Measurements from ENCODE around the gene ULBP2. TPM values are rescaled to one million over a fixed set of nuclear protein-coding genes. Genes with fewer than 3 reads are reported as not detected.

Gene ULBP2
- polyA plus RNA-seq (2012; ENCODE audit: low read depth, missing spikeins): 0.21 TPM

GRCh38 chr6:149941583-149942460 lies at the start of gene ULBP2:
Gene ULBP2 (plus strand): TSS chr6:149942014. CDS start chr6:149942073, 59 bp downstream.
- FAIRE-seq (no peak), DNase-seq (ENCODE audit: insufficient read length, low spot score) (no peak)
- TF ChIP-seq POLR2A (IDR thresholded peaks at IDR 0.05; ENCODE audit: low read depth, low read length) (no peak), SPI1 (IDR thresholded peaks at IDR 0.05; ENCODE audit: low read depth, low read length) (no peak)

- FAIRE-seq: no peak
- TF ChIP-seq POLR2A (IDR thresholded peaks at IDR 0.05; ENCODE audit: low read depth, low read length) (no peak), PAX5 (IDR thresholded peaks at IDR 0.05; ENCODE audit: insufficient read depth, low read length, severe bottlenecking) (no peak), POLR2AphosphoS5 (IDR thresholded peaks at IDR 0.05; ENCODE audit: low read depth, low read length) (no peak), SPI1 (IDR thresholded peaks at IDR 0.05; ENCODE audit: low read depth, low read length) (no peak), POU2F2 (IDR thresholded peaks at IDR 0.05; ENCODE audit: low read depth, low read length) (no peak), TAF1 (IDR thresholded peaks at IDR 0.05; ENCODE audit: low read depth, low read length) (no peak)
Measured at GRCh38 chr6:149895048-149895590, 46.7 kb upstream of the ULBP2 start.

GRCh38 chr6:149895833-149896271 lies 46.0 kb upstream of the ULBP2 start:
- TF ChIP-seq POLR2AphosphoS5 (IDR thresholded peaks at IDR 0.05; ENCODE audit: low read depth, low read length): no peak
- TF ChIP-seq POLR2A (IDR thresholded peaks at IDR 0.05; ENCODE audit: low read depth, low read length): no peak
- TF ChIP-seq TAF1 (IDR thresholded peaks at IDR 0.05; ENCODE audit: low read depth, low read length): no peak
- TF ChIP-seq POU2F2 (IDR thresholded peaks at IDR 0.05; ENCODE audit: low read depth, low read length): no peak
- no peak for TF ChIP-seq SPI1 (IDR thresholded peaks at IDR 0.05; ENCODE audit: low read depth, low read length)
- no peak for TF ChIP-seq PAX5 (IDR thresholded peaks at IDR 0.05; ENCODE audit: insufficient read depth, low read length, severe bottlenecking)
- FAIRE-seq: no peak
- DNase-seq (ENCODE audit: insufficient read length, low spot score): no peak

More at GRCh38 chr6:149895048-149895590, 46.7 kb upstream of the ULBP2 start:
- no peak for DNase-seq (ENCODE audit: insufficient read length, low spot score)

- TF ChIP-seq TAF1 (IDR thresholded peaks at IDR 0.05; ENCODE audit: low read depth, low read length): no peak
- no peak for TF ChIP-seq POLR2AphosphoS5 (IDR thresholded peaks at IDR 0.05; ENCODE audit: low read depth, low read length)
- no peak for TF ChIP-seq POU2F2 (IDR thresholded peaks at IDR 0.05; ENCODE audit: low read depth, low read length)
- no peak for TF ChIP-seq SPI1 (IDR thresholded peaks at IDR 0.05; ENCODE audit: low read depth, low read length)
- no peak for TF ChIP-seq POLR2A (IDR thresholded peaks at IDR 0.05; ENCODE audit: low read depth, low read length)
- TF ChIP-seq PAX5 (IDR thresholded peaks at IDR 0.05; ENCODE audit: insufficient read depth, low read length, severe bottlenecking): no peak
- no peak for FAIRE-seq
- no peak for DNase-seq (ENCODE audit: insufficient read length, low spot score)
Measured at GRCh38 chr6:149896491-149896890, 45.3 kb upstream of the ULBP2 start.

GRCh38 chr6:149897015-149897697 lies 44.7 kb upstream of the ULBP2 start:
- DNase-seq (ENCODE audit: insufficient read length, low spot score) (no peak), FAIRE-seq (no peak)
- TF ChIP-seq POLR2A (IDR thresholded peaks at IDR 0.05; ENCODE audit: low read depth, low read length) (no peak), SPI1 (IDR thresholded peaks at IDR 0.05; ENCODE audit: low read depth, low read length) (no peak), TAF1 (IDR thresholded peaks at IDR 0.05; ENCODE audit: low read depth, low read length) (no peak), PAX5 (IDR thresholded peaks at IDR 0.05; ENCODE audit: insufficient read depth, low read length, severe bottlenecking) (no peak), POU2F2 (IDR thresholded peaks at IDR 0.05; ENCODE audit: low read depth, low read length) (no peak), POLR2AphosphoS5 (IDR thresholded peaks at IDR 0.05; ENCODE audit: low read depth, low read length) (no peak)

- DNase-seq (ENCODE audit: insufficient read length, low spot score) (no peak), FAIRE-seq (no peak)
- TF ChIP-seq PAX5 (IDR thresholded peaks at IDR 0.05; ENCODE audit: insufficient read depth, low read length, severe bottlenecking): no peak
- no peak for TF ChIP-seq POLR2A (IDR thresholded peaks at IDR 0.05; ENCODE audit: low read depth, low read length)
- TF ChIP-seq SPI1 (IDR thresholded peaks at IDR 0.05; ENCODE audit: low read depth, low read length): no peak
Measured at GRCh38 chr6:149897855-149898744, 43.7 kb upstream of the ULBP2 start, which contains the start of gene RAET1E. Gene RAET1E (minus strand): TSS chr6:149898113. CDS start chr6:149890901, 7,212 bp downstream.

- FAIRE-seq (no peak), DNase-seq (ENCODE audit: insufficient read length, low spot score) (no peak)
- TF ChIP-seq SPI1 (IDR thresholded peaks at IDR 0.05; ENCODE audit: low read depth, low read length): no peak
- no peak for TF ChIP-seq POLR2AphosphoS5 (IDR thresholded peaks at IDR 0.05; ENCODE audit: low read depth, low read length)
- no peak for TF ChIP-seq POLR2A (IDR thresholded peaks at IDR 0.05; ENCODE audit: low read depth, low read length)
- TF ChIP-seq POU2F2 (IDR thresholded peaks at IDR 0.05; ENCODE audit: low read depth, low read length): no peak
- TF ChIP-seq PAX5 (IDR thresholded peaks at IDR 0.05; ENCODE audit: insufficient read depth, low read length, severe bottlenecking): no peak
- TF ChIP-seq TAF1 (IDR thresholded peaks at IDR 0.05; ENCODE audit: low read depth, low read length): no peak
Measured at GRCh38 chr6:149898966-149899365, 42.8 kb upstream of the ULBP2 start.

- FAIRE-seq (no peak), DNase-seq (ENCODE audit: insufficient read length, low spot score) (no peak)
- TF ChIP-seq POLR2AphosphoS5 (IDR thresholded peaks at IDR 0.05; ENCODE audit: low read depth, low read length) (no peak), POLR2A (IDR thresholded peaks at IDR 0.05; ENCODE audit: low read depth, low read length) (no peak), SPI1 (IDR thresholded peaks at IDR 0.05; ENCODE audit: low read depth, low read length) (no peak), PAX5 (IDR thresholded peaks at IDR 0.05; ENCODE audit: insufficient read depth, low read length, severe bottlenecking) (no peak), TAF1 (IDR thresholded peaks at IDR 0.05; ENCODE audit: low read depth, low read length) (no peak), POU2F2 (IDR thresholded peaks at IDR 0.05; ENCODE audit: low read depth, low read length) (no peak)
Measured at GRCh38 chr6:149899486-149899885, 42.3 kb upstream of the ULBP2 start.
